SK-N-SH (cell line): ENCODE measurements around the gene SERP2. TPM values are rescaled to one million over a fixed set of nuclear protein-coding genes. Genes with fewer than 3 reads are reported as not detected.

ENCODE experiments used
- CTCF ChIA-PET: fragments of 300-600, 350-600 bp; formaldehyde crosslinking; extraction: SDS; loops from one replicate; lab custom pipeline; 2021; lab: Yijun Ruan, JAX
- POLR2A ChIA-PET: fragments of 350-600 bp; sonication (Branson Sonifier 250); formaldehyde crosslinking; extraction: SDS; loops from one replicate; lab custom pipeline; 2020; ENCODE audit warnings: antibody characterized with exemption, inconsistent platforms; lab: Yijun Ruan, JAX
- DNase-seq: peaks from one replicate; pipeline ENCODE4 v3.0.0; 2012
- H2AFZ ChIP-seq: fragments of 200-600 bp; sonication (generic); 2 replicates; pipeline ENCODE4 v1.8.1; 2016; ENCODE audit warnings: antibody characterized with exemption, mild to moderate bottlenecking, low read depth
- H3F3A ChIP-seq: fragments of 200-600 bp; sonication (generic); replicated peaks from 2 replicates; pipeline ENCODE3; 2016; ENCODE audit warnings: antibody characterized with exemption, mild to moderate bottlenecking; ENCODE audit not compliant: insufficient read depth
- H3K27ac ChIP-seq, 2 experiments: fragments of 200-500 bp in 1 of 2; fragments of 200-600 bp in 1 of 2; sonication (Bioruptor generic) in 1 of 2; sonication (generic), shearing (Covaris generic) in 1 of 2; 2 replicates each; pipeline versions ENCODE4 v1.5.1 to v1.6.1; 2014 to 2016; ENCODE audit warnings: low read depth in 2 of 2, inconsistent platforms in 1 of 2, low read length in 1 of 2, mild to moderate bottlenecking in 1 of 2, mixed read lengths in 1 of 2
- H3K27me3 ChIP-seq: fragments of 200-600 bp; sonication (generic), shearing (Covaris generic); 2 replicates; pipeline ENCODE4 v1.6.1; 2016; ENCODE audit warnings: mixed run types; ENCODE audit not compliant: insufficient read depth
- H3K36me3 ChIP-seq, 2 experiments: fragments of 200-500 bp in 1 of 2; fragments of 200-600 bp in 1 of 2; sonication (Bioruptor generic) in 1 of 2; sonication (generic) in 1 of 2; replicated peaks in 1 of 2; 2 replicates each; pipeline versions ENCODE3 to v1.5.1; 2014 to 2016; ENCODE audit warnings: low read length in 1 of 2, mild to moderate bottlenecking in 1 of 2; ENCODE audit not compliant: insufficient read depth in 2 of 2, control insufficient read depth in 1 of 2
- H3K4me1 ChIP-seq, 2 experiments: fragments of 200-500 bp in 1 of 2; fragments of 200-600 bp in 1 of 2; sonication (Bioruptor generic) in 1 of 2; sonication (generic), shearing (Covaris generic) in 1 of 2; 2 replicates each; pipeline versions ENCODE4 v1.5.1 to v1.6.1; 2014 to 2016; ENCODE audit warnings: low read depth in 1 of 2, low read length in 1 of 2, mixed run types in 1 of 2; ENCODE audit not compliant: insufficient read depth in 2 of 2, control insufficient read depth in 1 of 2
- H3K4me2 ChIP-seq: fragments of 200-600 bp; sonication (generic), shearing (Covaris generic); 2 replicates; pipeline ENCODE4 v1.6.1; 2017; ENCODE audit warnings: mixed run types
- H3K4me3 ChIP-seq, 2 experiments: fragments of 200-500 bp in 1 of 2; fragments of 200-600 bp in 1 of 2; sonication (Bioruptor generic) in 1 of 2; sonication (generic), shearing (Covaris generic) in 1 of 2; 2 replicates each; pipeline versions ENCODE4 v1.5.1 to v1.8.1; 2014 to 2016; ENCODE audit warnings: low read depth in 2 of 2, inconsistent platforms in 1 of 2, low read length in 1 of 2, mild to moderate bottlenecking in 1 of 2, mixed read lengths in 1 of 2, moderate library complexity in 1 of 2
- H3K79me2 ChIP-seq: fragments of 200-600 bp; sonication (generic); 2 replicates; pipeline ENCODE4 v1.8.1; 2017; ENCODE audit warnings: mild to moderate bottlenecking; ENCODE audit not compliant: insufficient read depth
- H3K9ac ChIP-seq: fragments of 200-600 bp; sonication (generic); 2 replicates; pipeline ENCODE4 v1.6.1; 2017; ENCODE audit warnings: mixed run types
- H3K9me2 ChIP-seq: fragments of 200-600 bp; sonication (generic); 2 replicates; pipeline ENCODE4 v1.6.1; 2017; ENCODE audit warnings: mixed run types
- H3K9me3 ChIP-seq: fragments of 200-600 bp; sonication (generic); 2 replicates; pipeline ENCODE4 v1.6.1; 2017; ENCODE audit warnings: mixed run types, mild to moderate bottlenecking, moderate library complexity
- H4K20me1 ChIP-seq: fragments of 200-600 bp; sonication (generic); 2 replicates; pipeline ENCODE4 v1.6.1; 2017; ENCODE audit warnings: mild to moderate bottlenecking, mixed run types; ENCODE audit not compliant: insufficient read depth
- EP300 ChIP-seq, 2 experiments: IDR thresholded peaks; 2 replicates each; pipeline versions ENCODE4 v1.4.0 to v1.6.1; 2012; ENCODE audit warnings: borderline replicate concordance in 1 of 2, low read depth in 1 of 2, low read length in 1 of 2
- EZH2phosphoT487 ChIP-seq: fragments of 200-600 bp; sonication (generic); IDR thresholded peaks from 2 replicates; pipeline ENCODE4 v1.6.1; 2017; ENCODE audit warnings: low read depth, mixed run types, mild to moderate bottlenecking, antibody characterized with exemption, moderate library complexity, borderline replicate concordance
- FOSL2 ChIP-seq: IDR thresholded peaks from 2 replicates; pipeline ENCODE4 v1.4.0; 2012; ENCODE audit warnings: low read depth, mild to moderate bottlenecking, moderate library complexity, borderline replicate concordance
- FOXJ3 ChIP-seq: sonication (generic); formaldehyde crosslinking; IDR thresholded peaks from 2 replicates; pipeline ENCODE4 v1.5.1; 2020; ENCODE audit warnings: mild to moderate bottlenecking, missing genetic modification reagents
- FOXM1 ChIP-seq: IDR thresholded peaks from 2 replicates; pipeline ENCODE4 v1.4.0; 2012; ENCODE audit warnings: low read depth, mild to moderate bottlenecking
- GATA2 ChIP-seq: sonication (generic); formaldehyde crosslinking; IDR thresholded peaks from 2 replicates; pipeline ENCODE4 v1.5.0; 2020; ENCODE audit warnings: mild to moderate bottlenecking, missing genetic modification reagents
- MXI1 ChIP-seq: IDR thresholded peaks from 2 replicates; pipeline ENCODE4 v1.6.1; 2012; ENCODE audit warnings: mild to moderate bottlenecking, low read depth, low read length, improper control_type of control experiment
- NFIC ChIP-seq: IDR thresholded peaks from 2 replicates; pipeline ENCODE4 v1.4.0; 2012; ENCODE audit warnings: borderline replicate concordance
- RAD21 ChIP-seq: IDR thresholded peaks from 2 replicates; pipeline ENCODE4 v1.6.1; 2012; ENCODE audit warnings: mild to moderate bottlenecking, low read length
- RCOR1 ChIP-seq: fragments of 150-350 bp; IDR thresholded peaks from 2 replicates; pipeline ENCODE4 v1.6.1; 2017; ENCODE audit warnings: antibody characterized with exemption, low read length
- RFX5 ChIP-seq: IDR thresholded peaks from 2 replicates; pipeline ENCODE4 v1.6.1; 2012; ENCODE audit warnings: mild to moderate bottlenecking, improper control_type of control experiment, low read length
- RXRA ChIP-seq: IDR thresholded peaks from 2 replicates; pipeline ENCODE4 v1.4.0; 2012; ENCODE audit warnings: low read depth, mild to moderate bottlenecking, borderline replicate concordance
- SIN3A ChIP-seq: IDR thresholded peaks from 2 replicates; pipeline ENCODE4 v1.6.1; 2012; ENCODE audit warnings: low read depth, mild to moderate bottlenecking, low read length, moderate library complexity, borderline replicate concordance
- TEAD4 ChIP-seq: IDR thresholded peaks from 2 replicates; pipeline ENCODE4 v1.4.0; 2012; ENCODE audit warnings: mild to moderate bottlenecking, borderline replicate concordance; ENCODE audit not compliant: insufficient read depth
- WGBS: methylation state at CpG from one replicate; pipeline ENCODE4 v1.1.6; 2017; ENCODE audit warnings: low lambda C conversion rate; 5-methylcytosine and 5-hydroxymethylcytosine counted together
- polyA plus RNA-seq, 3 experiments: library from polyadenylated mRNA; depleted of rRNA; stranded (reverse); fragments of >200 nt; gene quantifications; 2 replicates each; pipeline ENCODE4 v1.2.3, GENCODE V29; 2012
- TF ChIP-seq, protein P1 (sequence below): IDR thresholded peaks from 2 replicates; pipeline ENCODE4 v1.4.0; 2012; ENCODE audit warnings: low read depth, borderline replicate concordance
- TF ChIP-seq, protein P2 (sequence below): fragments of 150-350 bp; IDR thresholded peaks from 2 replicates; pipeline ENCODE4 v1.6.1; 2016; ENCODE audit warnings: mild to moderate bottlenecking, low read depth, low read length
- TF ChIP-seq, protein P3 (sequence below): IDR thresholded peaks from 2 replicates; pipeline ENCODE4 v1.6.1; 2012; ENCODE audit warnings: mild to moderate bottlenecking, low read depth, low read length, moderate library complexity
- TF ChIP-seq, protein P4 (sequence below): fragments of 150-350 bp; IDR thresholded peaks from 2 replicates; pipeline ENCODE4 v1.6.1; 2017; ENCODE audit warnings: antibody characterized with exemption, low read length, low read depth, borderline replicate concordance
- TF ChIP-seq, protein P5 (sequence below): fragments of 200-600 bp; sonication (generic); IDR thresholded peaks from 2 replicates; pipeline ENCODE4 v1.6.1; 2017; ENCODE audit warnings: antibody characterized with exemption, mild to moderate bottlenecking, moderate library complexity
- TF ChIP-seq, protein P6 (sequence below): IDR thresholded peaks from 2 replicates; pipeline ENCODE4; 2012

The SERP2 gene
- polyA plus RNA-seq, 1 of the 3 experiments (the other 2 are of a cell fraction): 4.9 TPM

DNA sequence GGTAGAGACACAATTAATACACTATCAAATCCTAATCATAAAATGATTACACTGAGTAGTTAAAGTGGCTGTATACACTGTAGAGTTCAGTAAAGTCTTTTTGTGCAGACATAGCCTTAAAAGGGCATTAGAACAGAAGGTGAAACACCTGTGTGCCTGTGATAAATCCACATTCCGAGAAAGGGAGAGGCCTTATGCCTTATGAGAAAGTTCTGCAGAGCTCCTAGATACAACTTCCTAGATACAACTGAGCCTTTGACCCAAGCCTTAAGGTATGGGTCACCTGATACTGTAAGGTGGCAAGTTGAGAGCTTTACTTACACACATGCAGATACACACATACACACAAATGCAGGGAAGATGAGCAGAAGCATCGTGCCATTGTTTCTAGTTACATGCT is 6.3 kb downstream of the SERP2 start:
- Histone ChIP-seq H3K36me3 (no peaks in the 10 kb centered on the region), H4K20me1 (no peaks in the 10 kb centered on the region), H3K4me2 (peak overlapping the region; percentile 15; the same call in 1 of the 2 replicates), H3K4me3 (no peak overlapping the region), H3K9me3 (no peaks in the 10 kb centered on the region), H3K27ac (peak overlapping the region in 1 of 2 experiments; percentile 74; a peak in 2 of 4 replicates), H3K9me2 (no peaks in the 10 kb centered on the region), H3K9ac (no peak overlapping the region), H3K27me3 (no peaks in the 10 kb centered on the region), H3F3A (peaks cover 22% of the 10 kb centered on the region), H3K79me2 (no peaks in the 10 kb centered on the region), H3K4me1 (peaks cover 0 to 5% of the 10 kb centered on the region in 2 experiments; a peak in 1 of 4 replicates), H2AFZ (peak overlapping the region; percentile 23; the same call in 1 of the 2 replicates)
- DNase-seq: no peak
- POLR2A ChIA-PET: no interaction called here
- WGBS: 91% methylated on average over 1 of the region's 2 CpGs
- CTCF ChIA-PET: interaction anchor here (1.5 kb wide), 1 partner anchor 472 kb away, joined by 3 read pairs; no protein-coding TSS in a partner anchor
- TF ChIP-seq SIN3A (no peak), NFIC (no peak), RXRA (no peak), RCOR1 (no peak), FOSL2 (no peak), RAD21 (no peak), EP300 (IDR thresholded peaks at IDR 0.05; ENCODE audit: borderline replicate concordance in 1 of 2, low read depth in 1 of 2, low read length in 1 of 2) (no peak), MXI1 (no peak), EZH2phosphoT487 (no peak), GATA2 (CRISPR knock-in tag) (no peak), FOXJ3 (CRISPR knock-in tag) (no peak), TEAD4 (no peak), FOXM1 (no peak), RFX5 (no peak)
- TF ChIP-seq, protein P1, sequence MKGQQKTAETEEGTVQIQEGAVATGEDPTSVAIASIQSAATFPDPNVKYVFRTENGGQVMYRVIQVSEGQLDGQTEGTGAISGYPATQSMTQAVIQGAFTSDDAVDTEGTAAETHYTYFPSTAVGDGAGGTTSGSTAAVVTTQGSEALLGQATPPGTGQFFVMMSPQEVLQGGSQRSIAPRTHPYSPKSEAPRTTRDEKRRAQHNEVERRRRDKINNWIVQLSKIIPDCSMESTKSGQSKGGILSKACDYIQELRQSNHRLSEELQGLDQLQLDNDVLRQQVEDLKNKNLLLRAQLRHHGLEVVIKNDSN: no peak
- TF ChIP-seq, protein P2, sequence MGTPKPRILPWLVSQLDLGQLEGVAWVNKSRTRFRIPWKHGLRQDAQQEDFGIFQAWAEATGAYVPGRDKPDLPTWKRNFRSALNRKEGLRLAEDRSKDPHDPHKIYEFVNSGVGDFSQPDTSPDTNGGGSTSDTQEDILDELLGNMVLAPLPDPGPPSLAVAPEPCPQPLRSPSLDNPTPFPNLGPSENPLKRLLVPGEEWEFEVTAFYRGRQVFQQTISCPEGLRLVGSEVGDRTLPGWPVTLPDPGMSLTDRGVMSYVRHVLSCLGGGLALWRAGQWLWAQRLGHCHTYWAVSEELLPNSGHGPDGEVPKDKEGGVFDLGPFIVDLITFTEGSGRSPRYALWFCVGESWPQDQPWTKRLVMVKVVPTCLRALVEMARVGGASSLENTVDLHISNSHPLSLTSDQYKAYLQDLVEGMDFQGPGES: no peak
- TF ChIP-seq, protein P3, sequence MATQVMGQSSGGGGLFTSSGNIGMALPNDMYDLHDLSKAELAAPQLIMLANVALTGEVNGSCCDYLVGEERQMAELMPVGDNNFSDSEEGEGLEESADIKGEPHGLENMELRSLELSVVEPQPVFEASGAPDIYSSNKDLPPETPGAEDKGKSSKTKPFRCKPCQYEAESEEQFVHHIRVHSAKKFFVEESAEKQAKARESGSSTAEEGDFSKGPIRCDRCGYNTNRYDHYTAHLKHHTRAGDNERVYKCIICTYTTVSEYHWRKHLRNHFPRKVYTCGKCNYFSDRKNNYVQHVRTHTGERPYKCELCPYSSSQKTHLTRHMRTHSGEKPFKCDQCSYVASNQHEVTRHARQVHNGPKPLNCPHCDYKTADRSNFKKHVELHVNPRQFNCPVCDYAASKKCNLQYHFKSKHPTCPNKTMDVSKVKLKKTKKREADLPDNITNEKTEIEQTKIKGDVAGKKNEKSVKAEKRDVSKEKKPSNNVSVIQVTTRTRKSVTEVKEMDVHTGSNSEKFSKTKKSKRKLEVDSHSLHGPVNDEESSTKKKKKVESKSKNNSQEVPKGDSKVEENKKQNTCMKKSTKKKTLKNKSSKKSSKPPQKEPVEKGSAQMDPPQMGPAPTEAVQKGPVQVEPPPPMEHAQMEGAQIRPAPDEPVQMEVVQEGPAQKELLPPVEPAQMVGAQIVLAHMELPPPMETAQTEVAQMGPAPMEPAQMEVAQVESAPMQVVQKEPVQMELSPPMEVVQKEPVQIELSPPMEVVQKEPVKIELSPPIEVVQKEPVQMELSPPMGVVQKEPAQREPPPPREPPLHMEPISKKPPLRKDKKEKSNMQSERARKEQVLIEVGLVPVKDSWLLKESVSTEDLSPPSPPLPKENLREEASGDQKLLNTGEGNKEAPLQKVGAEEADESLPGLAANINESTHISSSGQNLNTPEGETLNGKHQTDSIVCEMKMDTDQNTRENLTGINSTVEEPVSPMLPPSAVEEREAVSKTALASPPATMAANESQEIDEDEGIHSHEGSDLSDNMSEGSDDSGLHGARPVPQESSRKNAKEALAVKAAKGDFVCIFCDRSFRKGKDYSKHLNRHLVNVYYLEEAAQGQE: no peak
- TF ChIP-seq, protein P4, sequence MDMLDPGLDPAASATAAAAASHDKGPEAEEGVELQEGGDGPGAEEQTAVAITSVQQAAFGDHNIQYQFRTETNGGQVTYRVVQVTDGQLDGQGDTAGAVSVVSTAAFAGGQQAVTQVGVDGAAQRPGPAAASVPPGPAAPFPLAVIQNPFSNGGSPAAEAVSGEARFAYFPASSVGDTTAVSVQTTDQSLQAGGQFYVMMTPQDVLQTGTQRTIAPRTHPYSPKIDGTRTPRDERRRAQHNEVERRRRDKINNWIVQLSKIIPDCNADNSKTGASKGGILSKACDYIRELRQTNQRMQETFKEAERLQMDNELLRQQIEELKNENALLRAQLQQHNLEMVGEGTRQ: no peak
- TF ChIP-seq, protein P5, sequence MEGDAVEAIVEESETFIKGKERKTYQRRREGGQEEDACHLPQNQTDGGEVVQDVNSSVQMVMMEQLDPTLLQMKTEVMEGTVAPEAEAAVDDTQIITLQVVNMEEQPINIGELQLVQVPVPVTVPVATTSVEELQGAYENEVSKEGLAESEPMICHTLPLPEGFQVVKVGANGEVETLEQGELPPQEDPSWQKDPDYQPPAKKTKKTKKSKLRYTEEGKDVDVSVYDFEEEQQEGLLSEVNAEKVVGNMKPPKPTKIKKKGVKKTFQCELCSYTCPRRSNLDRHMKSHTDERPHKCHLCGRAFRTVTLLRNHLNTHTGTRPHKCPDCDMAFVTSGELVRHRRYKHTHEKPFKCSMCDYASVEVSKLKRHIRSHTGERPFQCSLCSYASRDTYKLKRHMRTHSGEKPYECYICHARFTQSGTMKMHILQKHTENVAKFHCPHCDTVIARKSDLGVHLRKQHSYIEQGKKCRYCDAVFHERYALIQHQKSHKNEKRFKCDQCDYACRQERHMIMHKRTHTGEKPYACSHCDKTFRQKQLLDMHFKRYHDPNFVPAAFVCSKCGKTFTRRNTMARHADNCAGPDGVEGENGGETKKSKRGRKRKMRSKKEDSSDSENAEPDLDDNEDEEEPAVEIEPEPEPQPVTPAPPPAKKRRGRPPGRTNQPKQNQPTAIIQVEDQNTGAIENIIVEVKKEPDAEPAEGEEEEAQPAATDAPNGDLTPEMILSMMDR: no peak
- TF ChIP-seq, protein P6, sequence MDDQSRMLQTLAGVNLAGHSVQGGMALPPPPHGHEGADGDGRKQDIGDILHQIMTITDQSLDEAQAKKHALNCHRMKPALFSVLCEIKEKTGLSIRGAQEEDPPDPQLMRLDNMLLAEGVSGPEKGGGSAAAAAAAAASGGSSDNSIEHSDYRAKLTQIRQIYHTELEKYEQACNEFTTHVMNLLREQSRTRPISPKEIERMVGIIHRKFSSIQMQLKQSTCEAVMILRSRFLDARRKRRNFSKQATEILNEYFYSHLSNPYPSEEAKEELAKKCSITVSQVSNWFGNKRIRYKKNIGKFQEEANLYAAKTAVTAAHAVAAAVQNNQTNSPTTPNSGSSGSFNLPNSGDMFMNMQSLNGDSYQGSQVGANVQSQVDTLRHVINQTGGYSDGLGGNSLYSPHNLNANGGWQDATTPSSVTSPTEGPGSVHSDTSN: no peak
